Small intestine (tissue), 7 donors: ENCODE results near the gene SLCO3A1. TPM values are rescaled to one million over a fixed set of nuclear protein-coding genes. Genes with fewer than 3 reads are reported as not detected.

Source experiments
- DNase-seq, 2 donors: peaks; one replicate each; pipeline versions ENCODE4 v3.0.0 to v3.0.0-alpha.2; 2013
- FAIRE-seq: peaks from 2 replicates; lab custom pipeline; 2012; peaks lifted over from hg19 to GRCh38; lab: Jason Lieb, UNC
- H3K27ac ChIP-seq, 3 donors: one replicate each; pipeline ENCODE4 v1.5.1; 2013; ENCODE audit warnings: low read length in 2 of 3, mild to moderate bottlenecking in 2 of 3, control low read depth in 1 of 3, inconsistent platforms in 1 of 3, low read depth in 1 of 3, moderate library complexity in 1 of 3
- H3K27me3 ChIP-seq, 3 donors: one replicate each; pipeline ENCODE4 v1.6.1; 2013; ENCODE audit warnings: low read length in 3 of 3, inconsistent platforms in 1 of 3; ENCODE audit not compliant: control insufficient read depth in 3 of 3, insufficient read depth in 3 of 3
- H3K36me3 ChIP-seq, 3 donors: one replicate each; pipeline ENCODE4 v1.6.1; 2013; ENCODE audit warnings: low read length in 3 of 3, inconsistent platforms in 1 of 3, low read depth in 1 of 3, mild to moderate bottlenecking in 1 of 3, moderate library complexity in 1 of 3; ENCODE audit not compliant: control insufficient read depth in 3 of 3, insufficient read depth in 2 of 3
- H3K4me1 ChIP-seq, 3 donors: one replicate each; pipeline ENCODE4 v1.6.1; 2013; ENCODE audit warnings: low read length in 2 of 3, inconsistent platforms in 1 of 3, low read depth in 1 of 3, mild to moderate bottlenecking in 1 of 3, moderate library complexity in 1 of 3; ENCODE audit not compliant: control insufficient read depth in 3 of 3, insufficient read depth in 2 of 3
- H3K4me3 ChIP-seq, 3 donors: one replicate each; pipeline ENCODE4 v1.5.1; 2013; ENCODE audit warnings: low read length in 3 of 3, control low read depth in 1 of 3, inconsistent platforms in 1 of 3, low read depth in 1 of 3, mild to moderate bottlenecking in 1 of 3, moderate library complexity in 1 of 3
- H3K9me3 ChIP-seq, 2 donors: one replicate each; pipeline ENCODE4 v1.6.1; 2013; ENCODE audit warnings: low read depth in 1 of 2, low read length in 1 of 2; ENCODE audit not compliant: control insufficient read depth in 2 of 2, insufficient read depth in 1 of 2
- WGBS, 3 donors: extraction: QIAGEN DNeasy Blood & Tissue Kit; methylation state at CpG; one replicate each; pipeline ENCODE4 v1.1.7; 2013; 5-methylcytosine and 5-hydroxymethylcytosine counted together
- polyA plus RNA-seq, 4 donors: library from polyadenylated mRNA; stranded (reverse) in 3 of 4; unstranded in 1 of 4; fragments of 200-250 nt in 3 of 4; fragments of 120-200 nt in 1 of 4; gene quantifications; one replicate each; pipeline versions ENCODE4 v1.2.1 to v1.2.3, GENCODE V29; 2013
- donor health status: healthy with polysubstance abuse.
- donor health status: control.
- donor health status: control.
- donor health status: Bipolar disorder and iron deficiency.
- donor health status: healthy.

The SLCO3A1 gene
- polyA plus RNA-seq, 4 donors, result 0.89 to 4.4 (median 2.6) TPM

GRCh38 chr15:91976966-91977365, 123.5 kb downstream of the SLCO3A1 start:
- 83 to 91% (median 89%) methylated on average over 2 of the region's 2 CpGs for WGBS, 3 donors
- H3K4me3 ChIP-seq, result no peak overlapping the region
- H3K4me1 ChIP-seq, result no peaks in the 10 kb centered on the region
- peaks cover 0 to 2% (median 0%) of the 10 kb centered on the region in 3 donors for H3K27me3 ChIP-seq
- DNase-seq, result no peak
- H3K36me3 ChIP-seq, result no peaks in the 10 kb centered on the region
- no peak overlapping the region for H3K27ac ChIP-seq
- no peaks in the 10 kb centered on the region for H3K9me3 ChIP-seq
- FAIRE-seq, result no peak

DNA sequence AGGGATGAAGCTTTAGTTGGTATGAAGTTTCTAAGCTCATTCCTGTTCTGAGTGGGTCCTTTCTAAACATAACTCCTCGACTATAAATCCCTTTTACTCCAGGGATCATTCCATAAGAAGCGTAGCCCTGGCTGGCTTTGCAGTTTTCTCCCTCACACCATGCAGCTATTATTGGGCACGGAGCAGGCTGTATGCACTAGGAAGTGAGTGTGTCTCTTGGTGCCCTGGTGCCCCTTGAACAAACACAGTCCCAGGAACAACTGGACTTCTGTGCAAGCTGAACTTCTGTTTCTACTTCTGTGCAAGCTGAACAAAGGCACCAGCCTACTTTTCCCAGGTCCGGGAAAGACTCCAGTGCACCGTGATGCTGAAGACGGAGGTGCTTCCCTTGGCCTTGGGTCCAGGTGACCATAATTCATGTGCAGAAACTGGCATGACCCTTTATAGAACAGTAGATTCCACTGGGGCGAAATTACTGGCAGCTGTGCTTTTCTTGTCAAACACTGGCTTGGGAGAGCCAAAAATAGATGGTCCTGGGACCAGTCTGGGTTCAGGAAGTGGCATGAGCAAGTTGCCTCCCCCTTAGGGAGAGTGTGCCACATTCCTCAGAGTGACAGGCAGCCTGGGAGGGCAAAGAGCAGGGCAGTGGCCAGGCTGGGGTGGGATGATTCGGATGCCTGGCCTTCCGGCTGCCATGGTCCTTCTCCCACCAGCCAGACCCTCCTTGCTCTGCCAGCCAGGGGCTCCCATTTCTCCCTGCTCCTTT, 127.2 kb downstream of the SLCO3A1 start:
- 80 to 85% (median 82%) methylated on average over 9 of the region's 9 CpGs for WGBS, 3 donors
- no peaks in the 10 kb centered on the region for H3K9me3 ChIP-seq
- peaks cover 0 to 5% (median 0%) of the 10 kb centered on the region in 3 donors for H3K27me3 ChIP-seq
- FAIRE-seq (no peak), DNase-seq (no peak)
- H3K36me3 ChIP-seq, result no peaks in the 10 kb centered on the region
- no peak overlapping the region for H3K4me3 ChIP-seq
- H3K27ac ChIP-seq, result no peak overlapping the region
- no peaks in the 10 kb centered on the region for H3K4me1 ChIP-seq

- FAIRE-seq, result no peak
Observed at GRCh38 chr15:91981821-91982800, 128.6 kb downstream of the SLCO3A1 start.

DNA sequence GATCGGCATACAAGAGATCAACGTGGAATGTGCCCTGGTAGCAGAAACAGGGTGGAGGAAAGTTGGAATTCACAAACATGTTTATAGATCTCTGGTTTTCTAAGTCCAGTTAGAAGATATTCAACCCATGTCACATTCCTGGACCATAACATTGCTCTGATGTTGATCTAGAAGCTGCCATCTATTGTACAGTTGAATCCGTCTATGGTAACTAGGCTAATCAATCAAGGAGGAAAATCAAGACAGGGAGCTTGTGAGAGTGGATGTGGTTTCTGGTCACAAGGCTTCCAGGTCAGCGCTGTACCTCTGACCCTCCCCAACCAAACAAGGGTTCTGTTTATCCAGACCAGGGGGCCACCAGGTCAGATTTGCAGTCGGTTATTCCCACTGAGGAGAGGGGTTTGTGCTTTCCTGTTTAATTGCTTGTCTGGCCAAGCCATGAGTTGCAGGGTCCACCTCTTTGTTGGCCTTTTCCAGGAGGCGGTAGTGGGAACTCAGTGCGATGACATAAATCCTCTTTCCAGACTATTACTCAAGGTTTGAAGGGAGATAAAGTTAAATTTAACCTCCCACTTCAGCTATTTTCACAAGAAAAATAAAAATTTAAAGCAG, 130.3 kb downstream of the SLCO3A1 start:
- H3K9me3 ChIP-seq, result no peaks in the 10 kb centered on the region
- peaks cover 0 to 5% (median 0%) of the 10 kb centered on the region in 3 donors for H3K27me3 ChIP-seq
- no peaks in the 10 kb centered on the region for H3K36me3 ChIP-seq
- WGBS, 3 donors, result 59 to 67% (median 59%) methylated on average over 7 of the region's 7 CpGs
- DNase-seq, result no peak
- H3K4me1 ChIP-seq, result no peaks in the 10 kb centered on the region
- no peak for FAIRE-seq
- no peak overlapping the region for H3K4me3 ChIP-seq
- no peak overlapping the region for H3K27ac ChIP-seq

More at GRCh38 chr15:91981821-91982800, 128.6 kb downstream of the SLCO3A1 start:
- Histone ChIP-seq H3K27me3 (peaks cover 0 to 5% (median 0%) of the 10 kb centered on the region in 3 donors), H3K9me3 (no peaks in the 10 kb centered on the region), H3K4me1 (no peaks in the 10 kb centered on the region), H3K27ac (no peak overlapping the region), H3K4me3 (no peak overlapping the region), H3K36me3 (no peaks in the 10 kb centered on the region)
- WGBS, 3 donors, result 76 to 87% (median 81%) methylated on average over 10 of the region's 10 CpGs
- DNase-seq, result no peak

DNA sequence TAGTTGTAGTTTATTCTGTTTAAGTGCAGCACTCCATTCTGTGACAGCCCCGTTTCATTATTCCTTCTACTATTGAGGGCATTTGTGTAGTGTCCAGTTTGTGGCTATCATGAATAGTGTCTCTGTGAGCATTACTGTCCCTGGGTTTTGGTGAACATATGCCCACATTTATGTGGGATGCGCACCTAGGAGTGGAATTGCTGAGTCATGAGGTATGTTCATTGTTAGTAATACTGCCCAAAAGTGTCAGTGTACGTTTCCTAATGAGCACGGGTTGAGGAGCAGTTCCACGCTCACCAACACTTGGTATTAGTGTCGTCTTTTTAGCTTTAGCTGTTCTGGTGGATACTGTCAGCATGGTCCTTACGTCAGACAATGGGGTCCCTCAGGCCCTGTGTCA, 131.8 kb downstream of the SLCO3A1 start:
- FAIRE-seq (no peak), DNase-seq (no peak)
- Histone ChIP-seq H3K4me1 (no peaks in the 10 kb centered on the region), H3K27me3 (peaks cover 0 to 5% (median 0%) of the 10 kb centered on the region in 3 donors), H3K36me3 (no peaks in the 10 kb centered on the region), H3K4me3 (no peak overlapping the region), H3K27ac (no peak overlapping the region), H3K9me3 (no peaks in the 10 kb centered on the region)
- WGBS, 3 donors, result 90 to 93% (median 92%) methylated on average over 7 of the region's 7 CpGs

DNA sequence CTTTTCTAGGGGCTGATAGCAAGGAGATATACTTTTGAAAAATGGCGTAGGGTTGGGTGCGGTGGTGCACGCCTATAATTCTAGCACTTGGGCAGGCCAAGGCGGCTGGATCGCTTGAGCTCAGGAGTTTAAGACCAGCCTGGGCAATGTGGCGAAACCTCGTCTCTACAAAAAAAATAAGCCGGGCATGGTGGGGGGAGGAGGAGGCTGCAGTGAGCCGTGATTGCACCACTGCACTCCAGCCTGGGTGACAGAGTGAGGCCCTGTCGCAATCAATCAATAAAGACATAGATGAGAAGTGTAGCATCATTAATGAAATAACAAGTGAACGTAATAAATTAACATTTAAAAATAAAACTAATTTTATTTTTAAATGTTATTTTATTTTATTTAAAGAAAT, 134.6 kb downstream of the SLCO3A1 start:
- 87 to 95% (median 87%) methylated on average over 11 of the region's 11 CpGs for WGBS, 3 donors
- peaks cover 0 to 4% (median 0%) of the 10 kb centered on the region in 3 donors for H3K27me3 ChIP-seq
- no peak overlapping the region for H3K4me3 ChIP-seq
- DNase-seq, result no peak
- no peaks in the 10 kb centered on the region for H3K36me3 ChIP-seq
- H3K4me1 ChIP-seq, result no peaks in the 10 kb centered on the region
- H3K27ac ChIP-seq, result no peak overlapping the region
- no peak for FAIRE-seq
- H3K9me3 ChIP-seq, result no peaks in the 10 kb centered on the region

- H3K27ac ChIP-seq, result no peak overlapping the region
- 91 to 97% (median 92%) methylated on average over 3 of the region's 3 CpGs for WGBS, 3 donors
- FAIRE-seq, result no peak
Observed at GRCh38 chr15:91988655-91989054, 135.1 kb downstream of the SLCO3A1 start.

GRCh38 chr15:91989821-91990220, 136.3 kb downstream of the SLCO3A1 start:
- no peak overlapping the region for H3K4me3 ChIP-seq
- FAIRE-seq, result no peak
- H3K9me3 ChIP-seq, result no peaks in the 10 kb centered on the region
- H3K4me1 ChIP-seq, result no peaks in the 10 kb centered on the region
- no peak for DNase-seq
- H3K36me3 ChIP-seq, result no peaks in the 10 kb centered on the region
- H3K27ac ChIP-seq, result no peak overlapping the region
- 92 to 94% (median 92%) methylated on average over 4 of the region's 4 CpGs for WGBS, 3 donors
- H3K27me3 ChIP-seq, result no peaks in the 10 kb centered on the region

More at GRCh38 chr15:91988655-91989054, 135.1 kb downstream of the SLCO3A1 start:
- no peaks in the 10 kb centered on the region for H3K9me3 ChIP-seq
- no peak for DNase-seq
- no peaks in the 10 kb centered on the region for H3K36me3 ChIP-seq
- H3K4me1 ChIP-seq, result no peaks in the 10 kb centered on the region
- peaks cover 0 to 4% (median 0%) of the 10 kb centered on the region in 3 donors for H3K27me3 ChIP-seq
- no peak overlapping the region for H3K4me3 ChIP-seq
